ENCODE results near the gene RASSF3.

Gene RASSF3

GRCh38 chr12:64672925-64673409, 62.7 kb downstream of the RASSF3 start:
- no peak overlapping the region for H3K23ac ChIP-seq (ENCODE audit: low read length in 2 of 2)
- H3K18ac ChIP-seq (ENCODE audit: low read depth in 1 of 2, low read length in 2 of 2) = peak overlapping the region in 1 of 2 experiments; percentile 57
- no peak overlapping the region for H4K91ac ChIP-seq (ENCODE audit: low read length)
- H3K4me2 ChIP-seq (ENCODE audit: low read length, poor library complexity, severe bottlenecking) = no peak overlapping the region
- no peak overlapping the region for H3K9ac ChIP-seq (ENCODE audit: low read length)
- no peaks in the 10 kb centered on the region for H3K27me3 ChIP-seq (ENCODE audit: control insufficient read depth in 1 of 2, insufficient read depth in 1 of 2, low read length in 2 of 2)
- no peak overlapping the region for H2BK120ac ChIP-seq (ENCODE audit: low read depth, low read length)
- DNase-seq = peak; percentile 51
- no peak overlapping the region for H3K4ac ChIP-seq (ENCODE audit: low read depth in 1 of 2, low read length in 2 of 2)
- H3K36me3 ChIP-seq (ENCODE audit: control insufficient read depth in 1 of 2, insufficient read depth in 2 of 2, low read depth in 1 of 2, low read length in 2 of 2) = no peaks in the 10 kb centered on the region
- no peaks in the 10 kb centered on the region for H3K9me3 ChIP-seq (ENCODE audit: control insufficient read depth, low read length)
- H3K4me3 ChIP-seq (ENCODE audit: insufficient read depth in 1 of 2, low read depth in 1 of 2, low read length in 2 of 2) = no peak overlapping the region
- H2AK5ac ChIP-seq (ENCODE audit: low read length, severe bottlenecking) = no peak overlapping the region
- 5% methylated on average over 6 of the region's 8 CpGs for WGBS
- no peak overlapping the region for H3K14ac ChIP-seq (ENCODE audit: low read length in 2 of 2)
- H3K27ac ChIP-seq (ENCODE audit: low read length, poor library complexity, severe bottlenecking) = no peak overlapping the region
- H2BK5ac ChIP-seq (ENCODE audit: low read depth, low read length, poor library complexity, severe bottlenecking) = no peak overlapping the region
- no peak overlapping the region for H2AFZ ChIP-seq (ENCODE audit: low read depth, low read length)
- no peak overlapping the region for H2BK15ac ChIP-seq (ENCODE audit: low read depth, poor library complexity, severe bottlenecking)
- no peak overlapping the region for H2BK12ac ChIP-seq (ENCODE audit: low read length in 2 of 2)
- H3K4me1 ChIP-seq (ENCODE audit: control insufficient read depth, insufficient read depth, low read depth, low read length) = peaks cover 21% of the 10 kb centered on the region
- H4K8ac ChIP-seq (ENCODE audit: low read length) = no peak overlapping the region
- peaks cover 37% of the 10 kb centered on the region for H3K79me1 ChIP-seq (replicated peaks; ENCODE audit: low read length, poor library complexity, severe bottlenecking)

GRCh38 chr12:64673490-64674169, 63.3 kb downstream of the RASSF3 start:
- H4K8ac ChIP-seq (ENCODE audit: low read length) = no peak overlapping the region
- H2BK15ac ChIP-seq (ENCODE audit: low read depth, poor library complexity, severe bottlenecking) = no peak overlapping the region
- no peak overlapping the region for H2AFZ ChIP-seq (ENCODE audit: low read depth, low read length)
- no peak overlapping the region for H2BK12ac ChIP-seq (ENCODE audit: low read length in 2 of 2)
- H3K4ac ChIP-seq (ENCODE audit: low read depth in 1 of 2, low read length in 2 of 2) = no peak overlapping the region
- H3K23ac ChIP-seq (ENCODE audit: low read length in 2 of 2) = no peak overlapping the region
- peak overlapping the region; percentile 41 for H2AK5ac ChIP-seq (ENCODE audit: low read length, severe bottlenecking)
- WGBS = 51% methylated on average over 7 of the region's 9 CpGs
- H2BK120ac ChIP-seq (ENCODE audit: low read depth, low read length) = no peak overlapping the region
- H3K4me1 ChIP-seq (ENCODE audit: control insufficient read depth, insufficient read depth, low read depth, low read length) = peaks cover 21% of the 10 kb centered on the region
- no peak overlapping the region for H3K14ac ChIP-seq (ENCODE audit: low read length in 2 of 2)
- no peak overlapping the region for H3K4me3 ChIP-seq (ENCODE audit: insufficient read depth in 1 of 2, low read depth in 1 of 2, low read length in 2 of 2)
- no peak overlapping the region for H3K4me2 ChIP-seq (ENCODE audit: low read length, poor library complexity, severe bottlenecking)
- H2BK5ac ChIP-seq (ENCODE audit: low read depth, low read length, poor library complexity, severe bottlenecking) = no peak overlapping the region
- H3K79me1 ChIP-seq (replicated peaks; ENCODE audit: low read length, poor library complexity, severe bottlenecking) = peaks cover 32% of the 10 kb centered on the region
- H3K9ac ChIP-seq (ENCODE audit: low read length) = no peak overlapping the region
- H3K18ac ChIP-seq (ENCODE audit: low read depth in 1 of 2, low read length in 2 of 2) = peak overlapping the region in 1 of 2 experiments; percentile 37
- no peak overlapping the region for H4K91ac ChIP-seq (ENCODE audit: low read length)
- H3K27ac ChIP-seq (ENCODE audit: low read length, poor library complexity, severe bottlenecking) = no peak overlapping the region
- H3K36me3 ChIP-seq (ENCODE audit: control insufficient read depth in 1 of 2, insufficient read depth in 2 of 2, low read depth in 1 of 2, low read length in 2 of 2) = no peaks in the 10 kb centered on the region
- H3K9me3 ChIP-seq (ENCODE audit: control insufficient read depth, low read length) = no peaks in the 10 kb centered on the region
- DNase-seq = peak; percentile 41
- H3K27me3 ChIP-seq (ENCODE audit: control insufficient read depth in 1 of 2, insufficient read depth in 1 of 2, low read length in 2 of 2) = no peaks in the 10 kb centered on the region

GRCh38 chr12:64674367-64674922, 64.2 kb downstream of the RASSF3 start:
- Histone ChIP-seq H3K4me3 (ENCODE audit: insufficient read depth in 1 of 2, low read depth in 1 of 2, low read length in 2 of 2) (no peak overlapping the region), H3K23ac (ENCODE audit: low read length in 2 of 2) (no peak overlapping the region), H3K14ac (ENCODE audit: low read length in 2 of 2) (peak overlapping the region in 1 of 2 experiments; percentile 5), H3K27ac (ENCODE audit: low read length, poor library complexity, severe bottlenecking) (no peak overlapping the region), H4K8ac (ENCODE audit: low read length) (peak overlapping the region; percentile 75), H3K4me2 (ENCODE audit: low read length, poor library complexity, severe bottlenecking) (no peak overlapping the region), H2AK5ac (ENCODE audit: low read length, severe bottlenecking) (no peak overlapping the region), H3K79me1 (replicated peaks; ENCODE audit: low read length, poor library complexity, severe bottlenecking) (peaks cover 31% of the 10 kb centered on the region), H3K9me3 (ENCODE audit: control insufficient read depth, low read length) (no peaks in the 10 kb centered on the region), H3K4ac (ENCODE audit: low read depth in 1 of 2, low read length in 2 of 2) (no peak overlapping the region), H3K18ac (ENCODE audit: low read depth in 1 of 2, low read length in 2 of 2) (no peak overlapping the region), H3K4me1 (ENCODE audit: control insufficient read depth, insufficient read depth, low read depth, low read length) (peaks cover 23% of the 10 kb centered on the region), H2AFZ (ENCODE audit: low read depth, low read length) (no peak overlapping the region), H4K91ac (ENCODE audit: low read length) (peak overlapping the region; percentile 55), H3K27me3 (ENCODE audit: control insufficient read depth in 1 of 2, insufficient read depth in 1 of 2, low read length in 2 of 2) (no peaks in the 10 kb centered on the region), H2BK5ac (ENCODE audit: low read depth, low read length, poor library complexity, severe bottlenecking) (no peak overlapping the region), H3K36me3 (ENCODE audit: control insufficient read depth in 1 of 2, insufficient read depth in 2 of 2, low read depth in 1 of 2, low read length in 2 of 2) (no peaks in the 10 kb centered on the region), H2BK15ac (ENCODE audit: low read depth, poor library complexity, severe bottlenecking) (peak overlapping the region; percentile 29), H2BK120ac (ENCODE audit: low read depth, low read length) (no peak overlapping the region), H3K9ac (ENCODE audit: low read length) (no peak overlapping the region), H2BK12ac (ENCODE audit: low read length in 2 of 2) (no peak overlapping the region)
- no peak for DNase-seq
- WGBS = 98% methylated on average over 10 of the region's 10 CpGs

- Histone ChIP-seq H2BK15ac (ENCODE audit: low read depth, poor library complexity, severe bottlenecking) (no peak overlapping the region), H3K23ac (ENCODE audit: low read length in 2 of 2) (no peak overlapping the region), H4K8ac (ENCODE audit: low read length) (no peak overlapping the region), H2AK5ac (ENCODE audit: low read length, severe bottlenecking) (no peak overlapping the region), H2BK12ac (ENCODE audit: low read length in 2 of 2) (no peak overlapping the region), H2BK120ac (ENCODE audit: low read depth, low read length) (no peak overlapping the region), H3K9me3 (ENCODE audit: control insufficient read depth, low read length) (no peaks in the 10 kb centered on the region), H2AFZ (ENCODE audit: low read depth, low read length) (no peak overlapping the region), H3K18ac (ENCODE audit: low read depth in 1 of 2, low read length in 2 of 2) (no peak overlapping the region), H3K36me3 (ENCODE audit: control insufficient read depth in 1 of 2, insufficient read depth in 2 of 2, low read depth in 1 of 2, low read length in 2 of 2) (no peaks in the 10 kb centered on the region), H2BK5ac (ENCODE audit: low read depth, low read length, poor library complexity, severe bottlenecking) (no peak overlapping the region), H3K4me3 (ENCODE audit: insufficient read depth in 1 of 2, low read depth in 1 of 2, low read length in 2 of 2) (no peak overlapping the region), H3K79me1 (replicated peaks; ENCODE audit: low read length, poor library complexity, severe bottlenecking) (peaks cover 30% of the 10 kb centered on the region), H3K27ac (ENCODE audit: low read length, poor library complexity, severe bottlenecking) (no peak overlapping the region), H3K9ac (ENCODE audit: low read length) (no peak overlapping the region), H3K14ac (ENCODE audit: low read length in 2 of 2) (no peak overlapping the region), H3K4me2 (ENCODE audit: low read length, poor library complexity, severe bottlenecking) (no peak overlapping the region), H3K4ac (ENCODE audit: low read depth in 1 of 2, low read length in 2 of 2) (no peak overlapping the region), H3K27me3 (ENCODE audit: control insufficient read depth in 1 of 2, insufficient read depth in 1 of 2, low read length in 2 of 2) (no peaks in the 10 kb centered on the region), H4K91ac (ENCODE audit: low read length) (peak overlapping the region; percentile 73), H3K4me1 (ENCODE audit: control insufficient read depth, insufficient read depth, low read depth, low read length) (peaks cover 22% of the 10 kb centered on the region)
- WGBS = 49% methylated on average over 3 of the region's 3 CpGs
- DNase-seq = peak; percentile 81
These were observed 65.5 kb downstream of the RASSF3 start for GRCh38 chr12:64675795-64676194.
